NCI-H2196 treated with DMSO at 0.1 percent for 48 hours (cell line): Measurements from ENCODE around the gene OR11A1.

Source experiments
- DNase-seq: peaks from one replicate; lab custom pipeline; 2025; ENCODE audit not compliant: unreplicated experiment; lab: John Stamatoyannopoulos, UW

The OR11A1 gene

GRCh38 chr6:29399525-29399924, 57.3 kb downstream of the OR11A1 start:
- no peak for DNase-seq

GRCh38 chr6:29395331-29395730, 61.5 kb downstream of the OR11A1 start, which contains the start of gene OR12D2:
TSS of gene OR12D2 (plus strand) at chr6:29395631. CDS start at chr6:29396700, 1,069 bp downstream.
- no peak for DNase-seq

GRCh38 chr6:29388533-29388932, 68.3 kb downstream of the OR11A1 start:
- no peak for DNase-seq

- no peak for DNase-seq
Measured at GRCh38 chr6:29376003-29376402, 80.9 kb downstream of the OR11A1 start.
